Ovary (tissue), 1 donor: ENCODE measurements around the gene GPR156.

Source experiments
- EP300 ChIP-seq: sonication (generic); formaldehyde crosslinking; IDR thresholded peaks from one replicate; pipeline ENCODE4 v1.6.1; 2017; ENCODE audit warnings: antibody characterized with exemption
- POLR2A ChIP-seq: fragments of 450-650 bp; IDR thresholded peaks from one replicate; pipeline ENCODE4 v1.6.1; 2017; ENCODE audit warnings: antibody characterized with exemption, mild to moderate bottlenecking, moderate library complexity

DNA sequence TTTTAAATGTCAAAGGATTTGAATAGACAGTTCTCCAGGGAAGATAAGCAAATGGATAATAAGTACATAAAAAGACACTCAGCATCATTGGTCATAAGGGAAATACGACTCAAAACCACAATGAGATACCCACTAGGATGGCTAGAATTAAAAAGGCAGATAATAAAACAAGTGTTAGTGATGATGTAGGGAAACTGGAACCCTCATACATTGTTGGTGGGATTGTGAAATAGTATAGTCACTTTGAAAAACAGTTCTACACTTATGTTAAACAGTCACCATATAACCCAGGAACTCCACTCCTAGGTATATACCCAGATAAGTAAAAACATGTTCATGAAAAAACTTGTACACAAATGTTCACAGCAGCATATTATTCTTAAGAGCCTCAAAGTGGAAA lies 72.5 kb downstream of the GPR156 start:
- no peak for TF ChIP-seq EP300
- TF ChIP-seq POLR2A: no peak
